NCI-H748 treated with DMSO at 0.1 percent for 48 hours (cell line): ENCODE data around the gene FCN2.

Source experiments
- DNase-seq: peaks from one replicate; lab custom pipeline; 2025; lab: John Stamatoyannopoulos, UW

FCN2 gene

GRCh38 chr9:134933076-134933659, 52.6 kb downstream of the FCN2 start:
- no peak for DNase-seq

GRCh38 chr9:134935056-134935640, 54.5 kb downstream of the FCN2 start:
- DNase-seq, result no peak

GRCh38 chr9:134935701-134936345, 55.2 kb downstream of the FCN2 start:
- DNase-seq, result no peak

- DNase-seq, result no peak
Observed at GRCh38 chr9:134936346-134937163, 55.9 kb downstream of the FCN2 start.
